ENCODE results near the gene CMTM1.

The CMTM1 gene

GRCh38 chr16:66520406-66521170, 45.7 kb upstream of the CMTM1 start:
- ChIA-PET POLR2A (ENCODE audit: low non-redundant PET) (no interaction called here), CTCF (no interaction called here)
- DNase-seq (ENCODE audit: low spot score): no peak
- peak overlapping the region; percentile 71; the same call in 1 of the 2 replicates for H3K27ac ChIP-seq
- no peak for TF ChIP-seq CTCF (conservative IDR thresholded peaks at IDR 0.05; ENCODE audit: low read depth)

GRCh38 chr16:66521252-66521713, 45.0 kb upstream of the CMTM1 start:
- peak overlapping the region; percentile 71 for H3K27ac ChIP-seq
- TF ChIP-seq CTCF (conservative IDR thresholded peaks at IDR 0.05; ENCODE audit: low read depth): no peak
- POLR2A ChIA-PET (ENCODE audit: low non-redundant PET): no interaction called here

GRCh38 chr16:66521951-66522771, 44.1 kb upstream of the CMTM1 start:
- H3K27ac ChIP-seq: peak overlapping the region; percentile 71
- DNase-seq (ENCODE audit: low spot score): no peak
- ChIA-PET POLR2A (ENCODE audit: low non-redundant PET) (interaction anchor here (0.8 kb wide), 1 partner anchor 10 kb away, joined by 3 read pairs; no protein-coding TSS in a partner anchor), CTCF (interaction anchor here (0.6 kb wide), 2 partner anchors 18 to 116 kb away, joined by 3 to 4 read pairs; no protein-coding TSS in a partner anchor)
- no peak for TF ChIP-seq CTCF (conservative IDR thresholded peaks at IDR 0.05; ENCODE audit: low read depth)

More at GRCh38 chr16:66521252-66521713, 45.0 kb upstream of the CMTM1 start:
- CTCF ChIA-PET: no interaction called here
- no peak for DNase-seq (ENCODE audit: low spot score)

- POLR2A ChIA-PET (ENCODE audit: low non-redundant PET): interaction anchor here (0.7 kb wide), 1 partner anchor 1746 kb away, joined by 3 read pairs; no protein-coding TSS in a partner anchor
- H3K27ac ChIP-seq: peak overlapping the region; percentile 71
- CTCF ChIA-PET: interaction anchor here (0.6 kb wide), 1 partner anchor 116 kb away, joined by 3 read pairs; no protein-coding TSS in a partner anchor
- no peak for DNase-seq (ENCODE audit: low spot score)
- TF ChIP-seq CTCF (conservative IDR thresholded peaks at IDR 0.05; ENCODE audit: low read depth): no peak
Measured at GRCh38 chr16:66522816-66523590, 43.2 kb upstream of the CMTM1 start.

- POLR2A ChIA-PET (ENCODE audit: low non-redundant PET): interaction anchor here (0.7 kb wide), 1 partner anchor 1745 kb away, joined by 3 read pairs; no protein-coding TSS in a partner anchor
- DNase-seq (ENCODE audit: low spot score): no peak
- no peak for TF ChIP-seq CTCF (conservative IDR thresholded peaks at IDR 0.05; ENCODE audit: low read depth)
- CTCF ChIA-PET: no interaction called here
- peak overlapping the region; percentile 20; the same call in 1 of the 2 replicates for H3K27ac ChIP-seq
Measured at GRCh38 chr16:66523861-66524354, 42.3 kb upstream of the CMTM1 start.

All from RWPE1 (cell line).